ENCODE measurements around the gene TUB.

TUB gene

GRCh38 chr11:8126649-8127289 lies 45.8 kb downstream of the TUB start:
- Histone ChIP-seq H3K4me3 (no peak overlapping the region), H3K27ac (no peak overlapping the region)
- DNase-seq (ENCODE audit: low spot score): no peak
- TF ChIP-seq CTCF (IDR thresholded peaks at IDR 0.05): no peak

GRCh38 chr11:8127447-8127846 lies 46.4 kb downstream of the TUB start:
- no peak overlapping the region for H3K4me3 ChIP-seq
- no peak for DNase-seq (ENCODE audit: low spot score)
- H3K27ac ChIP-seq: no peak overlapping the region
- TF ChIP-seq CTCF (IDR thresholded peaks at IDR 0.05): no peak

- H3K4me3 ChIP-seq: no peak overlapping the region
- no peak overlapping the region for H3K27ac ChIP-seq
- TF ChIP-seq CTCF (IDR thresholded peaks at IDR 0.05): no peak
- no peak for DNase-seq (ENCODE audit: low spot score)
These were observed 57.5 kb downstream of the TUB start for GRCh38 chr11:8138526-8138925.

- no peak for TF ChIP-seq CTCF (IDR thresholded peaks at IDR 0.05)
- Histone ChIP-seq H3K27ac (no peak overlapping the region), H3K4me3 (no peak overlapping the region)
- no peak for DNase-seq (ENCODE audit: low spot score)
These were observed 68.7 kb downstream of the TUB start for GRCh38 chr11:8149726-8150125.

Data from coronary artery (tissue), 2 donors.